Dermis microvascular lymphatic vessel endothelial cell (primary cell): ENCODE measurements around the gene SPRYD3. TPM values are rescaled to one million over a fixed set of nuclear protein-coding genes. Genes with fewer than 3 reads are reported as not detected.
A peak's percentile ranks its signal among the peaks of the same experiment; 100 is the strongest.
"Not testable (repeated sequence)": the region's sequence is repeated elsewhere in the genome, so short reads cannot be mapped to it uniquely, and the experiment has no call there.

ENCODE experiments used
- DNase-seq, 2 donors: peaks; one replicate each; pipeline versions ENCODE4 v3.0.0 to v3.0.0-alpha.2; 2010; ENCODE audit warnings: low read depth in 2 of 2
- total RNA-seq: library from RNA; depleted of rRNA; stranded (reverse); fragments of >200 nt; gene quantifications from 2 replicates; pipeline ENCODE4 v1.2.1, GENCODE V29; 2014

SPRYD3 gene
- total RNA-seq, 1 donor from 2014 or later, result 9.8 TPM

- DNase-seq, result no peak
These were observed 27.2 kb downstream of the SPRYD3 start for GRCh38 chr12:53051881-53052412.

GRCh38 chr12:53051058-53051880, 27.9 kb downstream of the SPRYD3 start:
- peak; percentile 67 to 87 for DNase-seq

GRCh38 chr12:53050426-53051057, 28.6 kb downstream of the SPRYD3 start:
- DNase-seq, result no peak

DNA sequence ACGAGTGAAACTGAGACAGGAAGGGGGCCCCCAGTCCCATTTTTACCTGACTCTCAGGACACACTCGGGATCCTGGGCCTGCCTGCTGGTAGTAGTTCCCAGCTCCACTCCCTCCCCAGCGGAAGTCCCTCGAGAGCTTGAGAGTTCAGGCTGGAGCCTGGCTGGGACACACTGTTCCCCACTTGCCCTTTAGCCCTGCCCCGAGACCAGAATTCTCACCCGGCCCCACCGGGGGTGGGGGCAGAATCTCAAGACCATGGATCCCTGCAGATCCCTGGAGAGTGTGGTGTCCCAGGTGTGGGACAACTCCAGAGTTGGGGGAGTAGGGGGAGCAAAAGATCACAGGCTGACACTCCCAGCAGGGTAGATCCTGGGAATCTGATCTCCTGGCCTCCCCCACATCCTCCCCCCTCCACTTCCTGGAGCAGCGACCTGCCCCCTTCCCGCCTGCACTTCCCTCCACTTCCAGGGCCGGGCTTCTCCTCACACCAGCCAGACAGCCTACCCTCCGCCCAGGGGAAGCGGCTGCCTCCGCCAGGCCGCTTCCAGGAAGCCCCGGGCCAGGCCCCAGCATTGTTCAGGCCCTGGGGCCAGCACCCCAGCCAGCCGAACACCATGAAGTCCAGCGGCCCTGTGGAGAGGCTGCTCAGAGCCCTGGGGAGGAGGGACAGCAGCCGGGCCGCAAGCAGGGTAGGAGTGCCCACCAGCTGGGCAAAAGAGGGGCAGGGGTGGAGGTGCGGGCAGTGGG, 29.4 kb downstream of the SPRYD3 start, which contains the start of gene TNS2:
Gene TNS2, plus strand, starts transcription at position 495 of the 748 bp plus-strand sequence. Its CDS starts 121 bp downstream, at position 616.
- peak; percentile 75 to 88 for DNase-seq

- peak in 1 of 2 donors; percentile 29 for DNase-seq
These were observed 30.3 kb downstream of the SPRYD3 start for GRCh38 chr12:53048780-53049401.

- DNase-seq, result peak in 1 of 2 donors; percentile 46
These were observed 31.0 kb downstream of the SPRYD3 start for GRCh38 chr12:53048033-53048779.

- DNase-seq, result peak in 1 of 2 donors; percentile 46
These were observed 31.8 kb downstream of the SPRYD3 start for GRCh38 chr12:53047221-53048032.

DNA sequence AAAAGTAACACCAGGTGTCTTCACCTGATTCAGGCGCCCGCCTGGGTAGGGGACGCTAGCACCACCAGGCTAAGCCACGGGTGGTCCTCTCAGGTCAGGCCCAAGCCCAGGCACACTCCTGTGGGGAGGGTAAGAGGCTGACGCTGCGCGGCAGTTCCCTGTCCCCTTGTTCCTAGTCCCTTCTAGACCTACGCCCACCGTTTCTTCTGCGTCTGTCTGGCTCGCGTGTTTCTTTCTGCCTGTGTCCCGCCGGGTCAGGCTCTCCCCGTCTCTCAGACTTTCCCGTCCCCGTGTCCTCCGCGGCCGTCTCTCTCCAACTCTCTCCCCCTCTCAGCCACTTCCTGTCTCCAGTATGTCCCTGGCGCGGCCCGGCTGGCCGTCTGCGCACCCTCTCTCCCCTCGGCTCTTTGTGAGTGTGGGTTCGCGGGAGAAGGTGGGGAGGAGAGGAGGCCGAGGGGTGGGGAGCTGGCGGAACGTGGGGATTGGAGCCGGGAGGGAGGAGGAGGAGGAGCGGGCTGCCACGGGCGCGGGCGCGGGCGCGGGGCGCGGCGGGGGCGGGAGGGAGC, 32.5 kb downstream of the SPRYD3 start:
- peak; percentile 27 to 71 for DNase-seq

DNA sequence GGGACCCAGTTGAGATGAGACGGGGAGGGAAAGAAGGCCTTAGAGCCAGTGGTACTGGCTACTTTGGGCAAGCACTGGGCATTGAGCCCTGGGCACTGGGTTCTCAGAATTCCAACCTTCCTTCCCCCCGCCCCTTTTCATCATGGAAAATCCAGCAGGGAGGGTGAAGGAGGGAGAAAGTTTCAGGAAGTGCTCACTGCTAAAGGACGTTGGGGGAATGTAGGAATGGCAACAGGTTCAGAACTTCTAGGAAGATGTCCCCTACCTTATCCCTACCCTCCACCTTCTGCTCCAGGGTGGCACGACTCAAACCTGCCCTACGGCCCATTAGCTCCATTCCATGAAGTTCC, 33.5 kb downstream of the SPRYD3 start:
- DNase-seq, result no peak

GRCh38 chr12:53044896-53045695, 34.1 kb downstream of the SPRYD3 start:
- DNase-seq, result no peak

DNA sequence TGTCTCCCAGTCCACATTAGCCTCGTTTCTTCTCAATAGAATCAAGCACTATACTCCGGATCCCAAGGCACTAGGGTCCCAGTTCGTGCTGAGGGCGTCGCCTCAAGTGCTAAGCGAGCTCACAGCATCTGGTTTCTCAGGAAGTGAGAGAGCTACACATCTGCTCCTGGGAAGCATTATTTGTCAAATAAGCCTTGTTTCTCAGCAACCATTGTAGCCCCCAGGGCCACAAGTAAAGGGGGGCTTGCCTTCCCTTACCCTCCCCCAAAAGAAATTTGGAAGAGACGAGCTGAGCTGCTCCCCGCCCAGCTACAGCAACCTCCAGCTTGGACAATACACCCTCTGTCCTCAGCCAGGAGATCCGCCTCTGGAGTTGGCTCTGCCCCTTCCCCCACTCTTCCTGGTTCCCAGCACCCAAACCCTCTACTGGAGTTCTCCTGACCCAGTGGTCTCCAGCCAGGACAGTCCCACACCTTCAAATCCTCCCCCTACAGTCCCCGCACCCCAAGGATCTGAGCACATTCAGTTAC, 35.1 kb downstream of the SPRYD3 start:
- DNase-seq, result no peak

GRCh38 chr12:53042607-53043454, 36.4 kb downstream of the SPRYD3 start:
- no peak for DNase-seq

GRCh38 chr12:53039851-53040250, 39.3 kb downstream of the SPRYD3 start:
- DNase-seq, result no peak

- DNase-seq, result no peak
These were observed 42.4 kb downstream of the SPRYD3 start for GRCh38 chr12:53036802-53037201.

DNA sequence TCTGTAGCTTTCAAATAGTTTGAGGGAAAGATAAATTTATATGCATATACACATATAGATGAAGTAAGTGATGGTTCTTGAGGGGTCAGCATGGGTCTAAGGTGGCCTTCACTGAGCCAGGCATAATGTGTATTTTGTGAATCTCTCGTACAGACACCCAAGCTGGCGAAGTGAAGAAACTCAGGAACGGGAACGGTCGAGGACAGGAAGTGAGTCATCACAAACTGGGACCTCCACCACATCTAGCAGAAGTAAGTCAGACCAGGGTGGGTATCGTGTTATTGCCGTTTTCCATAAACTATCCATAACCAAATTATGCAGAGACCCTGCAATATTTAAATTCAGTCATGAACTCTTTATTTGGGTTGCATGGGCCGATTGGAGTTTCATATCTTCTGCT, 44.7 kb downstream of the SPRYD3 start:
- no peak for DNase-seq

DNA sequence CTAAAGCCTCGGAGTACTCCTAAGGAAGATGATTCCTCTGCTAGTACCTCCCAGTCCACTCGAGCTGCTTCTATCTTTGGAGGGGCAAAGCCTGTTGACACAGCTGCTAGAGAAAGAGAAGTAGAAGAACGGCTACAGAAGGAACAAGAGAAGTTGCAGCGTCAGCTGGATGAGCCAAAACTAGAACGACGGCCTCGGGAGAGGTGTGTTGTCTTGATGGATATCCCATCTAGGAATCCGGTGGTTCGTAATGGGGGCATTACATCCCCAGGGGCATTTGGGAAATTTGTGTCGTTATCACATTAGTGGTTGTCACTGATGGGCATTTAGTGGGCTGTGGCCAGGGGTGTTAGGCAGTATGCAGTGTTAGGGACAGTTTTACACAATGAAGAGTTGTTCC, 45.4 kb downstream of the SPRYD3 start:
- DNase-seq, result not testable (repeated sequence)

DNA sequence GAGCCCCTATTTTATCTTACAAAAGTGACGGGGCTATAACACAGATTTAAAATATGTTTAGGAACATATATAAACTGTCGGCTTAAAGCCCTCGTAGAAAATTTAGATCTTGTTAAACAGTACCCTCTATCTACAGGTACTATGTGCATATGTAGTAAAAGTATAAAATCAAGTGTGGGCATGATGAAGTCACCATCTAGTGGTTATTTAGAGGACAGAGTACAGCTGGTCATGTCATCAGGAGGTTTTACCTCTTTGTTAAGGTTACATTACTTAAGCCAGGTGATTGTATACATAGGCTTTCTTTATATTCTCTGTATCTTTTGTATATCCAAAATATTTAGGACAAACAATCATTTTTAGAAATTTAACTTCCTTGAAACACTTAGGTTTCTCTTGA, 47.6 kb downstream of the SPRYD3 start:
- no peak for DNase-seq
